Upper lobe of right lung (tissue), 1 donor: ENCODE measurements around the gene CDH23. TPM values are rescaled to one million over a fixed set of nuclear protein-coding genes. Genes with fewer than 3 reads are reported as not detected.

Source experiments
- ATAC-seq: fragments of 200-7000 bp; cut with Tn5 transposase; one replicate; pipeline ENCODE4 v1.9.1; 2020; ENCODE audit warnings: mild to moderate bottlenecking, moderate library complexity
- DNase-seq: peaks from one replicate; pipeline ENCODE4 v3.0.0-alpha.2; 2020
- H3K27ac ChIP-seq: fragments of 200-600 bp; one replicate; pipeline ENCODE4 v1.8.0; 2022
- H3K27me3 ChIP-seq: fragments of 200-600 bp; one replicate; pipeline ENCODE4 v1.8.0; 2022; ENCODE audit warnings: mild to moderate bottlenecking
- H3K36me3 ChIP-seq: fragments of 200-600 bp; one replicate; pipeline ENCODE4 v1.8.0; 2022
- H3K4me1 ChIP-seq: fragments of 200-600 bp; one replicate; pipeline ENCODE4 v1.8.0; 2022
- H3K4me3 ChIP-seq: fragments of 200-600 bp; one replicate; pipeline ENCODE4 v1.8.0; 2022; ENCODE audit warnings: mild to moderate bottlenecking
- H3K9me3 ChIP-seq: fragments of 200-600 bp; one replicate; pipeline ENCODE4 v1.8.0; 2022
- intact Hi-C: fragments of 100-400 bp; cut with DNase I; formaldehyde crosslinking; loops from one replicate; pipeline ENCODE4 v1.11.0; 2022
- total RNA-seq: library from RNA; stranded (reverse); fragmentation: NEBNext Ultra II Directional; extraction: Animal tissue kit (Norgen Biotek cat#: 25700); gene quantifications from one replicate; pipeline ENCODE4 v1.2.1, GENCODE V29; 2021
- TF ChIP-seq, protein P1 (sequence below): fragments of 200-600 bp; IDR thresholded peaks from one replicate; pipeline ENCODE4 v1.8.0; 2022; ENCODE audit warnings: antibody characterized with exemption
- donor health status: DM: no; HTN: yes; CAD: no; lungs with severe emphysema.

CDH23 gene
- total RNA-seq, 1 donor from 2014 or later, result 10.9 TPM

DNA sequence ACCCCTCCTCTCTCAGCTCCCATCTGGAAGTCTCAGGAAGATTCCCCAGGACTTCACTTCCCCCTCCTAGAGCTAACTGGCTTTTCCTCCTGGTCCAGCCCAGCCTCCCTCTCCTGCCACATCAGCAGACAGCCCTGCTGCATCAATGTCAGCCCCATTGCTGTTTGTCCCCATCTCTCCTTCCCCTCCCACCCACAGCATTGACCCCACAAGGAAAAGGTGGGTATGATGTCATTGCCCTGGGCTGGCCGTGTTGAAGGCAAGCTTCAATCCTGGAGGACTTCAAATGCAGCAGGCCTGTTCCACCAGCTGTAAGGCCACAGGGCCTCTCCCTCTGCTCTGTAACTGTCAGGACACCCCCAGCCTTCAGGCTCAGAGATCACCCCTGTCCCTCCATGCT lies 256.3 kb downstream of the CDH23 start:
- DNase-seq (no peak), ATAC-seq (no peak)
- Histone ChIP-seq H3K36me3 (no peaks in the 10 kb centered on the region), H3K27me3 (no peaks in the 10 kb centered on the region), H3K9me3 (no peaks in the 10 kb centered on the region), H3K27ac (no peak overlapping the region), H3K4me1 (no peaks in the 10 kb centered on the region), H3K4me3 (no peak overlapping the region)
- TF ChIP-seq, protein P1, sequence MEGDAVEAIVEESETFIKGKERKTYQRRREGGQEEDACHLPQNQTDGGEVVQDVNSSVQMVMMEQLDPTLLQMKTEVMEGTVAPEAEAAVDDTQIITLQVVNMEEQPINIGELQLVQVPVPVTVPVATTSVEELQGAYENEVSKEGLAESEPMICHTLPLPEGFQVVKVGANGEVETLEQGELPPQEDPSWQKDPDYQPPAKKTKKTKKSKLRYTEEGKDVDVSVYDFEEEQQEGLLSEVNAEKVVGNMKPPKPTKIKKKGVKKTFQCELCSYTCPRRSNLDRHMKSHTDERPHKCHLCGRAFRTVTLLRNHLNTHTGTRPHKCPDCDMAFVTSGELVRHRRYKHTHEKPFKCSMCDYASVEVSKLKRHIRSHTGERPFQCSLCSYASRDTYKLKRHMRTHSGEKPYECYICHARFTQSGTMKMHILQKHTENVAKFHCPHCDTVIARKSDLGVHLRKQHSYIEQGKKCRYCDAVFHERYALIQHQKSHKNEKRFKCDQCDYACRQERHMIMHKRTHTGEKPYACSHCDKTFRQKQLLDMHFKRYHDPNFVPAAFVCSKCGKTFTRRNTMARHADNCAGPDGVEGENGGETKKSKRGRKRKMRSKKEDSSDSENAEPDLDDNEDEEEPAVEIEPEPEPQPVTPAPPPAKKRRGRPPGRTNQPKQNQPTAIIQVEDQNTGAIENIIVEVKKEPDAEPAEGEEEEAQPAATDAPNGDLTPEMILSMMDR, result no peak
- intact Hi-C loops, result no loop called here

DNA sequence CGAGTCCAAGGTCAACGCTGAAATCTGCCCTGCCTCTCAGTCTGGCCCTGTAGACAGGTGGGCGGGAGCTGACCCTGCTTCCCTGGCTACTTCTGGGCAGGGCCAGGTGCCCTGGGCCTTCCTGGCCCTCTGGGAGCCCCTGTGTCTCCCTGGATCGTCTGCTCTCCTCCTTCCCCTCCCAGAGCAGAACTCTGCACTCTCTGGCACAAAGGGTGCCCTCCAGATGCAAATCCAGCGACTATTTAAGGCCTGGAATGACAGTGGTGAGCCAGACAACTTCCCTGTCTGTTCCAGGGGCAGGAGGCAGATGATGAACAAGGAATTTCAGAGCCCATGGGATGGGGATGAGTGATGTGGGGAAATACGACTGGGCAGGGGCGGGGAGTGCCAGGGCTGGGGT lies 259.5 kb downstream of the CDH23 start:
- no peaks in the 10 kb centered on the region for H3K9me3 ChIP-seq
- no peaks in the 10 kb centered on the region for H3K4me1 ChIP-seq
- TF ChIP-seq, protein P1, result no peak
- no peaks in the 10 kb centered on the region for H3K27me3 ChIP-seq
- H3K4me3 ChIP-seq, result no peak overlapping the region
- H3K27ac ChIP-seq, result no peak overlapping the region
- no peak for DNase-seq
- intact Hi-C loops, result no loop called here
- no peak for ATAC-seq
- H3K36me3 ChIP-seq, result no peaks in the 10 kb centered on the region

- intact Hi-C loops, result no loop called here
- ATAC-seq (no peak), DNase-seq (no peak)
- Histone ChIP-seq H3K27ac (no peak overlapping the region), H3K36me3 (no peaks in the 10 kb centered on the region), H3K4me3 (no peak overlapping the region), H3K9me3 (no peaks in the 10 kb centered on the region), H3K4me1 (no peaks in the 10 kb centered on the region), H3K27me3 (no peaks in the 10 kb centered on the region)
- TF ChIP-seq, protein P1, result no peak
Observed at GRCh38 chr10:71657604-71658466, 261.1 kb downstream of the CDH23 start.

DNA sequence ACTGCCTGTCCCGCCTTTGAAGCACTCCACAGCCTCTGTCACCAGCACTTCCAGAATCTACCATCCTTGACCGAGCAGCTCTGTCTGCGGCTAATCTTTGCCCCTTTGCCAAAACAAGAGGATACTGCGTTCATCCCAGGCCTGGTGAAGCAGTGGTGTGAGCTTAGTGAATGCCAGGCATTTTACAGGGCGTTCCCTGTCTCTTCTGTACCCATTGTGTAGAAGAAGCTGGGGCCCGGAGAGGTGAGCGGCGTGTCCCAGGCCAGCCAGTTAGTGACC lies 261.7 kb downstream of the CDH23 start:
- TF ChIP-seq, protein P1, result no peak
- ATAC-seq (no peak), DNase-seq (no peak)
- no peak overlapping the region for H3K4me3 ChIP-seq
- H3K9me3 ChIP-seq, result no peaks in the 10 kb centered on the region
- no peaks in the 10 kb centered on the region for H3K27me3 ChIP-seq
- H3K36me3 ChIP-seq, result no peaks in the 10 kb centered on the region
- no peaks in the 10 kb centered on the region for H3K4me1 ChIP-seq
- intact Hi-C loops, result no loop called here
- no peak overlapping the region for H3K27ac ChIP-seq

DNA sequence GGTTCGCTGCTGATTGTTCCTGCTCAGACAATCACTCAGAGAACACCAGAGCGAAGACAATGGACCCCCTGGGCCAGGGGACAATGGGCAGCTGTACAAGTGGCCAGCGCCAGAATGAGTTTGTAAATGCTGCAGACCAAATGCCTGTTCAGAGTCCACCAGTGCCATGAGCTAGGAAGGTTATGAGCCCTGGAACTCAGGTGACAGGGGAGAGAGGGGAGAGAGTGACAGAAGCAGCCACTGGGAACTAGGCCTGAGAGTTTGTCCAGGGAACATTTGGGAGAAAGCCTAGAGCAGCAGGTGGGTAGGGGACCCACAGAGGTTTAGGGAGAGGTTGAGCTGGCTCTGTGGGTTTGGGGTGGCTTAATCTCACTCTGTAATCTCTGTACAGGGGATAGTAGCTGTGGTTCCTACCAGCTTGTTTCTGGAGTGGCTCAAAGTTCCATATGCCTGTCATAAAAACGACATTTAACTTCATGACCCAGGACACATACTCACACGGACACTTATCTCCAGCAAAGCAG lies 262.5 kb downstream of the CDH23 start:
- Histone ChIP-seq H3K4me3 (no peak overlapping the region), H3K9me3 (no peaks in the 10 kb centered on the region), H3K36me3 (no peaks in the 10 kb centered on the region), H3K4me1 (no peaks in the 10 kb centered on the region), H3K27me3 (no peaks in the 10 kb centered on the region), H3K27ac (no peak overlapping the region)
- ATAC-seq (no peak), DNase-seq (no peak)
- intact Hi-C loops, result no loop called here
- TF ChIP-seq, protein P1, result no peak
